Fibroblast of villous mesenchyme (primary cell): Measurements from ENCODE around the gene WDR86. TPM values are rescaled to one million over a fixed set of nuclear protein-coding genes. Genes with fewer than 3 reads are reported as not detected.

Experiments used
- DNase-seq: peaks from one replicate; pipeline ENCODE4 v3.0.0-alpha.2; 2010; ENCODE audit warnings: low read depth
- H3K4me3 ChIP-seq: 2 replicates; pipeline ENCODE4 v1.5.1; 2011; ENCODE audit warnings: low read depth, mild to moderate bottlenecking, low read length
- total RNA-seq: library from RNA; depleted of rRNA; stranded (reverse); fragments of >200 nt; gene quantifications from 2 replicates; pipeline ENCODE4 v1.2.3, GENCODE V29; 2012
- TF ChIP-seq, protein P1 (sequence below): IDR thresholded peaks from 2 replicates; pipeline ENCODE4 v1.5.1; 2012; ENCODE audit warnings: low read depth, mild to moderate bottlenecking, low read length; ENCODE audit not compliant: insufficient read depth

The WDR86 gene
- total RNA-seq, 1 donor = 1.3 TPM

DNA sequence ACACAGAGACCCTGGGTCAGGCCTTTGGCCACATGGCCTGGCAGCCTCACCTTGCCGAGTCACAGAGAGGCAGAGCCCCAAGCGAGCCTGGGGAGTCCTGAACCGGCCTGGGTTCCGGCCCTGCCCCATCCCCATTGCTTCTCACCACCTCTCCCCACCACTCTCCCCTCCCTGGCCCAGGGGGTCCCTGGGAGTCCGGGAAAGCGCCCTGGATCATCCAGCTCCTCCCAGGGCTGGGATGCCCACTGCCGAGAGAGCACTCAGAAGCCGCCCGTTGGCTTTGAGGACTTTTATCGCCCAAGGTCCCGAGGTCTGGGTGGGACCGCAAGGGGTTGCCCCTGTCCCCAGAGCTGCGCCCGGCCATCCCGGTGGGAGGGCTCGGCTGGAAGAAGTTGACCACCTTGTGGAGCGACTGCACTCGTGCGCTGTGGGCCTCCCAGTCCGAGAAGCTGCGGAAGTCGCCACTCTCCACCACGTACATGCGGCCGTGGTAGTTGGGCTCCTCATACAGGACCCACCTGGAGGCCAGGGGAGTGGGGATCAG lies 22.0 kb upstream of the WDR86 start:
- DNase-seq = no peak
- H3K4me3 ChIP-seq = no peak overlapping the region
- TF ChIP-seq, protein P1, sequence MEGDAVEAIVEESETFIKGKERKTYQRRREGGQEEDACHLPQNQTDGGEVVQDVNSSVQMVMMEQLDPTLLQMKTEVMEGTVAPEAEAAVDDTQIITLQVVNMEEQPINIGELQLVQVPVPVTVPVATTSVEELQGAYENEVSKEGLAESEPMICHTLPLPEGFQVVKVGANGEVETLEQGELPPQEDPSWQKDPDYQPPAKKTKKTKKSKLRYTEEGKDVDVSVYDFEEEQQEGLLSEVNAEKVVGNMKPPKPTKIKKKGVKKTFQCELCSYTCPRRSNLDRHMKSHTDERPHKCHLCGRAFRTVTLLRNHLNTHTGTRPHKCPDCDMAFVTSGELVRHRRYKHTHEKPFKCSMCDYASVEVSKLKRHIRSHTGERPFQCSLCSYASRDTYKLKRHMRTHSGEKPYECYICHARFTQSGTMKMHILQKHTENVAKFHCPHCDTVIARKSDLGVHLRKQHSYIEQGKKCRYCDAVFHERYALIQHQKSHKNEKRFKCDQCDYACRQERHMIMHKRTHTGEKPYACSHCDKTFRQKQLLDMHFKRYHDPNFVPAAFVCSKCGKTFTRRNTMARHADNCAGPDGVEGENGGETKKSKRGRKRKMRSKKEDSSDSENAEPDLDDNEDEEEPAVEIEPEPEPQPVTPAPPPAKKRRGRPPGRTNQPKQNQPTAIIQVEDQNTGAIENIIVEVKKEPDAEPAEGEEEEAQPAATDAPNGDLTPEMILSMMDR = no peak

DNA sequence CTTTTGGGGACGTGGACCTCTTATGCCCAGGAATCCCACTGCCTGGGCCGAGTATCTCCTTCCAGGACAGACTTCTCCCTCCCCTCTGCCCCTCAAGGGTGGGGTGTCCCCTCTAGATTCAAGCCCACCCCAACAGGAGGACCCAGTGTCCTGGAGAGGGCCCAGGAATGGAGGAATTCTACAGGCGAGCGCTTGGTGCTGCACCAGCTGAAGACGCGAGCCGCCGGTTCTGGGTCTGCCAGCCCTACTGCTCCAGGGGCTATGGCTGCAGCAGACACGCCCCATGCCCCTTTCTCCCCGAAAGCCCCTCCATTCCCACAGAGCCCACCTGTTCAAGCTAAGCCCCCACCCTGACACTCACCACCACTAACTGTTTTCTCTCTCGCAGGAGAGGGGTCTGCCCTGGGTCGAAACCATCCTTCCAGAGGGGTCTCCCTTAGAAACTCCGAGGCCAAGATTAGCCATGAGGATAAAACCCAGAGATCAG lies 21.5 kb upstream of the WDR86 start:
- TF ChIP-seq, protein P1 = no peak
- H3K4me3 ChIP-seq = no peak overlapping the region
- DNase-seq = no peak

DNA sequence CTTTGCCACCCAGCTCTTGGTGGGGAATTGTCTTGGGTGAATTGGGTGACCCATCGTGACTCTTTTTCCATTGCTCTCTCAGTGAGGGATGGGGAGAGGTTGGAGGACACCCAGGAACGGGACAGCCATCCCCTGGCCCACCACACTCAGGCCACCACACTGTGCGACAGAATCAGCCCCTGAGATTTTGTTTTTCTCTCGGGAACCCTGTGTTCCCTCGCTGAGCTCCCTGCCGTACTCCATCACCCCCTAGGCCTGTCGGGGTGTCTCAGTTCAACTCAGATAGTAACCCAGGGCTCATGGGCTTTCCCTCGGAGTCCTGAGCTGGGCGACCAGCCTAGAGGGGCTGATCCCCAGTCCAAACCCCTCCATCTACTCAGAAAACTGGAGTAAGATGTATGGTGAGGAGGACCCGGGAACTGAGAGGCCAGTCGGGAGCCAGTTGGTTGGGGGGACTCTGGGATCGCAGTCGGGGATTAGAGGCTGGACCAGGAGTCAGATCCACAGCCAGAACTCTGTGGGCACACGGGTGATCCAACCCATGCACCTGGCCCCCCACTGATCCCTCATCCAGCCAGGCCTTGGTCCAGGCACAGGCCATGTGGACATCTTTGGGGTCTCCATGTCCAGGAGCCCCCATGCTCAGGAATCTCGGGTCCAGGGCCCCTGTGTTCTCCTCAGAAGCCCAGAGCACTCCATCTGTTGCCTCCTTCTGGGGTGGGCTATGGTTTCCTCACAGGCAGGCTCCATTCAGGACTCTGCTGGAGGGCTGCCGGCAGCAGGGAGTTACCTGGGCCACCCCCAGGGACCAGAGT lies 20.8 kb upstream of the WDR86 start:
- DNase-seq = no peak
- H3K4me3 ChIP-seq = no peak overlapping the region
- TF ChIP-seq, protein P1 = no peak

DNA sequence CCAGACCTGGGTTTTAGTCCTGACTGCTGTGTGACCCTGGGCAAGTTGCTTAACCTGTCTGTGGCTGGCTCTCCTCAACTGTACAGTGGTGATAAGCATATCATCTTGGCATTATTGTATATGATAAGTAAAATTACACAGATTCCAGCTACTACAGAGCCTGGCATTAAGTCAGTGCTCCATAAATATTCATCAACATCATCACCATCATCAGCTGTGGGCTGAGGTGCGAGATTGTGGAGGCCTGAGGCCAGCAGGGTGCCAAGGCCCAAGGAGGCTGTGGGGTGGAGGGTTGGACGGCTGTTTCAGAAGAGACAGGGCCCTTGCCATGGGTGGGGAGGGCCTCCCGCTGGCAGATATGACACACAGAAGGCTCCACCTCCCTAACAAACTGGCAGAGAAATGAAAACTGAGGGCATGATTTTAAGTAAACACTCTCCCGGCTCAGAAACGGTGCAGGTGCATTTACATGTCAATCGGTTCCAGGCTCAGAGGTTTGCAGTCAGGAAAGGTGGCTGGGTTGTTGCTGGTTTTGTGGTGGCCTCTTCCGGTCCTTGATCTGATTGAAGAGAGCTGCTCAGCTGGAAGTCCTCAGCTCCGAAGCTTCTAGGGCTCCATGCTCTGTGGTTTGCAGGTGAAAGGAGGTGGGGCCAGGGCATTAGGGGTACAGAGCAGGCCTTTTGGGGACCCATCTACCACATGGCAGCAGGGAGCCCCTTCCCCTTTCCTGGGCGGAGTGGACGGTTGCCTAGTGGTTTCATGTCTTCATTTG lies 19.9 kb upstream of the WDR86 start:
- no peak overlapping the region for H3K4me3 ChIP-seq
- DNase-seq = peak; percentile 65
- TF ChIP-seq, protein P1 = no peak

DNA sequence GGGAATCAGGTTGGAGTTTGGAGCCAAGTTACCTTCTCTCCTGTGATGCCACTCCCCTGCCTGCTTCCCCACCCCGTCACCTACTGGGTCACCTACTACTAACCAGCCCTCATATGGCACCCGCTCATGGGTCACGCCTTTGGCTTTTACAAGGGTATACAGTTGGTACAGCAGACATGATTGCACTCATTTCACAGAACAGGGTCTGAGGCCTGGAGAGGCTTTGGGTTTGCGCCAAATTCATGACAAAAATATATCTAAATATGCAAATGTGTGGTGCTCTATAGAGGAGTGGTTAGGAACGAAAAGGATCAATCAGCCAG lies 19.4 kb upstream of the WDR86 start:
- TF ChIP-seq, protein P1 = no peak
- H3K4me3 ChIP-seq = no peak overlapping the region
- DNase-seq = no peak

DNA sequence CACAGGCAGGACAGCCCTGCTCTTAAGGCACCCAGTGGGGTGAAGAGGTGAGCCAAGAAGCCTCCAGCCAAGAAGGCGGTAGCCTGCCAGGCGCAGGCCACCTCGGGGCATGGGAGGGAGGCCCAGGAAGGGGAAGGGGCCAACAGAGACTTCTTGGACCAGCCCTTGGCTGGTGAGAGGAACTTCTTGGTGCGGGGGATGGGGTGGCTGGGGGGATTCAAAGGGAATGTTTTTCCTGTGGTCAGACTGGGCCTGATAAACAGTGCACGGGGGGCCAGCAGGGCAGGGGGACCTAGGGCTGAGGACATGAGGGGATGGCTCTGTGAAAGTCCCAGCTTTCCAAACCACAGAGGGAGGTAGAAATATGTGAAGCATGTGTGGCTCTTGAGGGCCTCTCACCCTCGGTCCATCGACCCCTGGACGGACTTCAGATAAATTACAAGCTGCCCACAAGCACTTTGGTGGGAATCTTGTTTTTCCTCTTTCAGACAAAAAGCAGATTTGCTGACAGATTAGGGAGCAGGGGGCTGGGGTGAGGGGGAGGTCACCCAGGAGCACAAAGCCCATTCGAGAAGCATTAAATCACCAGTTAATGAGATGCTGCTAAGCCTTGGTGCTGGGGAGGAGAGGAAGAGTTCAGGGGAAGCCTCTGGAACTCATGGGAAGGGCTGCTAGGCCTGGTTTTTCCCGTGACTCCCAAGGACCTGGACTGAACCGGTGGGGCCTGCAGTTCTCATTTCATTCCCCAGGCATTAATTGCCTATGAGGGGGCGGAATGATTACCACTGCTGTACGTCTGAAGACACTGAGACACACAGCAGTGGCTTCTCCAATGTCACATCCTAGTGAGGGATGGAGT lies 18.8 kb upstream of the WDR86 start:
- TF ChIP-seq, protein P1 = no peak
- peak; percentile 100 for DNase-seq
- H3K4me3 ChIP-seq = no peak overlapping the region
